Nephron progenitor cell (in vitro differentiated cells): ENCODE data around the gene GNG13.

ENCODE experiments used
- DNase-seq: peaks from one replicate; pipeline ENCODE4 v3.0.0; 2021
- H3K27ac Mint-ChIP-seq: 2 replicates; pipeline ENCODE4 v1.8.0; 2021; ENCODE audit warnings: mild to moderate bottlenecking, moderate library complexity, mixed read lengths
- H3K27me3 Mint-ChIP-seq: 2 replicates; pipeline ENCODE4 v1.8.0; 2021; ENCODE audit warnings: mild to moderate bottlenecking, low read depth, mixed read lengths; ENCODE audit not compliant: poor library complexity
- H3K36me3 Mint-ChIP-seq: 2 replicates; pipeline ENCODE4 v1.8.0; 2021; ENCODE audit warnings: low read depth, mixed read lengths
- H3K4me1 Mint-ChIP-seq: 2 replicates; pipeline ENCODE4 v1.8.0; 2021; ENCODE audit warnings: mixed read lengths
- H3K4me3 Mint-ChIP-seq: 2 replicates; pipeline ENCODE4 v1.8.0; 2021; ENCODE audit warnings: mild to moderate bottlenecking, moderate library complexity, mixed read lengths
- H3K9me3 Mint-ChIP-seq: 2 replicates; pipeline ENCODE4 v1.8.0; 2021; ENCODE audit warnings: mild to moderate bottlenecking, moderate library complexity, mixed read lengths
- CTCF ChIP-seq: fragments of 200-600 bp; sonication (generic); IDR thresholded peaks from 2 replicates; pipeline ENCODE4 v1.5.0; 2021; ENCODE audit warnings: antibody characterized with exemption

GNG13 gene

GRCh38 chr16:813204-813915 lies 12.8 kb upstream of the GNG13 start:
- peaks cover 36% of the 10 kb centered on the region for H3K9me3 Mint-ChIP-seq
- peaks cover 51% of the 10 kb centered on the region for H3K27me3 Mint-ChIP-seq
- peaks cover 14% of the 10 kb centered on the region for H3K36me3 Mint-ChIP-seq
- TF ChIP-seq CTCF, result peak; percentile 70
- no peak overlapping the region for H3K27ac Mint-ChIP-seq
- DNase-seq, result peak; percentile 81
- H3K4me3 Mint-ChIP-seq, result no peak overlapping the region
- peaks cover 18% of the 10 kb centered on the region for H3K4me1 Mint-ChIP-seq

GRCh38 chr16:808085-808386 lies 7.5 kb upstream of the GNG13 start:
- peaks cover 41% of the 10 kb centered on the region for H3K9me3 Mint-ChIP-seq
- peaks cover 67% of the 10 kb centered on the region for H3K27me3 Mint-ChIP-seq
- TF ChIP-seq CTCF, result no peak
- H3K36me3 Mint-ChIP-seq, result peaks cover 19% of the 10 kb centered on the region
- peak overlapping the region; percentile 92 for H3K27ac Mint-ChIP-seq
- peak overlapping the region; percentile 92 for H3K4me3 Mint-ChIP-seq
- peaks cover 33% of the 10 kb centered on the region for H3K4me1 Mint-ChIP-seq
- no peak for DNase-seq

GRCh38 chr16:807347-808084 lies 7.0 kb upstream of the GNG13 start:
- Mint-ChIP-seq H3K9me3 (peaks cover 36% of the 10 kb centered on the region), H3K4me1 (peaks cover 33% of the 10 kb centered on the region), H3K27ac (peak overlapping the region; percentile 92), H3K36me3 (peaks cover 16% of the 10 kb centered on the region), H3K27me3 (peaks cover 65% of the 10 kb centered on the region), H3K4me3 (peak overlapping the region; percentile 92)
- DNase-seq, result peak; percentile 84
- TF ChIP-seq CTCF, result no peak

- no peak for DNase-seq
- no peak overlapping the region for H3K4me3 Mint-ChIP-seq
- H3K4me1 Mint-ChIP-seq, result peaks cover 33% of the 10 kb centered on the region
- H3K27me3 Mint-ChIP-seq, result peaks cover 62% of the 10 kb centered on the region
- peaks cover 11% of the 10 kb centered on the region for H3K36me3 Mint-ChIP-seq
- H3K27ac Mint-ChIP-seq, result no peak overlapping the region
- no peak for TF ChIP-seq CTCF
- H3K9me3 Mint-ChIP-seq, result peaks cover 23% of the 10 kb centered on the region
These were observed 4.9 kb upstream of the GNG13 start for GRCh38 chr16:805474-805873.

GRCh38 chr16:804193-805048 lies 3.9 kb upstream of the GNG13 start:
- H3K36me3 Mint-ChIP-seq, result peaks cover 7% of the 10 kb centered on the region
- peak overlapping the region; percentile 60 for H3K27ac Mint-ChIP-seq
- H3K27me3 Mint-ChIP-seq, result peaks cover 52% of the 10 kb centered on the region
- peaks cover 30% of the 10 kb centered on the region for H3K4me1 Mint-ChIP-seq
- no peak for DNase-seq
- H3K4me3 Mint-ChIP-seq, result no peak overlapping the region
- H3K9me3 Mint-ChIP-seq, result peaks cover 15% of the 10 kb centered on the region
- TF ChIP-seq CTCF, result no peak
